ES-I3 (cell line): ENCODE data around the gene RABGAP1L.

ENCODE experiments used
- H3K36me3 ChIP-seq: 2 replicates; pipeline ENCODE4 v1.6.1; 2013; ENCODE audit warnings: mild to moderate bottlenecking, low read length, control low read depth, moderate library complexity; ENCODE audit not compliant: insufficient read depth
- H3K4me1 ChIP-seq: 2 replicates; pipeline ENCODE4 v1.6.1; 2013; ENCODE audit warnings: mild to moderate bottlenecking, control low read depth, low read length; ENCODE audit not compliant: insufficient read depth
- H3K9ac ChIP-seq: 2 replicates; pipeline ENCODE4 v1.6.1; 2013; ENCODE audit warnings: low read depth, mild to moderate bottlenecking, low read length, moderate library complexity
- H3K9me3 ChIP-seq: 2 replicates; pipeline ENCODE4 v1.6.1; 2013; ENCODE audit warnings: mild to moderate bottlenecking, low read length, moderate library complexity; ENCODE audit not compliant: control insufficient read depth, insufficient read depth

RABGAP1L gene

DNA sequence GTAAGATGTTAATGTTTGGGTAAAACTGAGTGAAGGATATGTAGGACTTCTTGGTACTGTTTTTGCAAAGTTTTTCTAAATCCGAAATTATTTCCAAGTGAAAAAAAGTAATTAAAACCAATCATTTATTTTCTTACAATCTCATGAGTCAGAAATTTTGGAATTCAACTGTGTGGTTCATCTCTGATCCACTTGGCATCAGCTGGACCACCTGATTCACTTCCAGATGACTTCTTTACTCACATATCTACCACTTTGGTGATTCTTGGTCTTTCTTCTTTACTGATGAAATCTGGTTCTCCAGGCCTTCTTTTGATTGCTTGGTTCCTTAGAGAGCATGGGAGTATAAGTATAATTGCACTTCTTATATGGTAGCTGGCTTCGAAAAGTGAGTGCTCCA is 585.6 kb downstream of the RABGAP1L start:
- Histone ChIP-seq H3K4me1 (no peaks in the 10 kb centered on the region), H3K9ac (no peak overlapping the region), H3K9me3 (no peaks in the 10 kb centered on the region)

DNA sequence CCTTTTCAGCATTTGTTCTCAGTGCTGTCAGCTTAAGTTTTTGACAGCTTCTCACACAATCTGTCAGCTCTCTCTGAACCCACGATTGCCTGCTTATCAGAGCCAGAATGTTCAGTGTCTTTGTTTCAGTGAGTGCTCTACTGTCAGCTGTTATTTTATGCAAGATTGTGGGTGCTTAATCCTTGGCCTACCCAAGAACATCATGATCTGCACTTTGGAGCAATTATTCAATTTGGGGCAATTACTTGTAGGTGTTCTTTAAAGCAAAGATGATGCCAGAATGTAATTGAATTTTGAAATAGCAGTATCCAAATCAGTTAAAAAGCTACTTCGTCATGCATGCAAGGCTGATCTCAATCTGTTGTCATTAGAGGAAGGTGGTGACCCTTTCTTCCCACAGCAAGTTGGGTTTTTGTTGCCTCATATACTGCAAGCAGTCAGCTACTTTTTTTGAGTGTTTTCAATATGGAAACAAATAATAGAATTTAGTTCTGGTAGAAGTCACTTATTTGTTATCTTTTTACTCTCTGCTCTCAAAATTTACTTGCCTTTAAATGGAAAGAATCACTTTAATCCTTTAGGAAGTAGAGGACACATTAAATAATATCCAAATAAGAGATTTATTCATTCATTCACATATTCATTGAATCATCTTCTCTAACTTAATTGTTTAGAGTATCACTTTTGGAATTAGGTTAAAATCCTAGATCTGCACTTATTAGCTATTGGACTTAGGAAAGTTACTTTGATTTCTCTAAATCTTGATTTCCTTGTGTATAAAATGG is 586.9 kb downstream of the RABGAP1L start:
- Histone ChIP-seq H3K4me1 (peaks cover 6% of the 10 kb centered on the region), H3K9me3 (no peaks in the 10 kb centered on the region)

More for the DNA sequence above, 585.6 kb downstream of the RABGAP1L start:
- H3K36me3 ChIP-seq, result no peaks in the 10 kb centered on the region

DNA sequence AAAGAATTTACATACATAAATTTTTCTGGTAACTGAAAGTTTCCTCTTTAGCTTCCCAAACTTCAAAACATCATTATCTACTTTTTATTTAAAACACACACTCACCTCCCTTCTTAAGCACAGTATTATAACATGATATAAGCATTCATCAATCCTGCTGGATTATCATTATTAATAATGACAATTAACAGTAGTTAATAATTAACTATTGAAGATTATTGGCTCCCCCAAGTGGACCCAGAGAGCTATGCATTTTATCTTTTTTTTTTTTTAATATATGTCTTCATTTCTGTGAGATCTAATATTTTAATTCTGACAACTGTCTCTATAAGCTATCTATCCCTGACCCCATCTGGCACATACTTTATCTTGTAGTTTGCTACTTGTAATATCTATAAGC is 588.3 kb downstream of the RABGAP1L start:
- Histone ChIP-seq H3K9me3 (no peaks in the 10 kb centered on the region), H3K9ac (no peak overlapping the region), H3K36me3 (no peaks in the 10 kb centered on the region), H3K4me1 (peaks cover 6% of the 10 kb centered on the region)

More for the DNA sequence above, 586.9 kb downstream of the RABGAP1L start:
- H3K9ac ChIP-seq, result no peak overlapping the region
- no peaks in the 10 kb centered on the region for H3K36me3 ChIP-seq

DNA sequence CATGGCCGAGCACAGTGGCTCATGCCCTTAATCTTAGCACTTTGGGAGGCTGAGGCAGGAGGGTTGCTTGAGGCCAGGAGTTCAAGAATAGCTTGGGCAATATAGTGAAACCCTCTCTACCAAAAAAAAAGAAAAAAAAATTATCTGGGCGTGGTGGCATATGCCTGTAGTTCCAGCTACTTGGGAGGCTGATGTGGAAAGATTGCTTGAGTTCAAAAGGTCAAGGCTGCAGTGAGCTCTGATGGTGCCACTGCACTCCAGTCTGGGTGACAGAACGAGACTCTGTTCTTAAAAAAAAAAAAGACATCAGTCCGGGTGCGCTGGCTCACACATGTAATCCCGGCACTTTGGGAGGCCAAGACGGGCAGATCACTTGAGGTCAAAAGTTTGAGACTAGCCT is 589.3 kb downstream of the RABGAP1L start:
- H3K9ac ChIP-seq, result no peak overlapping the region
- peaks cover 6% of the 10 kb centered on the region for H3K4me1 ChIP-seq
- no peaks in the 10 kb centered on the region for H3K9me3 ChIP-seq
- no peaks in the 10 kb centered on the region for H3K36me3 ChIP-seq

DNA sequence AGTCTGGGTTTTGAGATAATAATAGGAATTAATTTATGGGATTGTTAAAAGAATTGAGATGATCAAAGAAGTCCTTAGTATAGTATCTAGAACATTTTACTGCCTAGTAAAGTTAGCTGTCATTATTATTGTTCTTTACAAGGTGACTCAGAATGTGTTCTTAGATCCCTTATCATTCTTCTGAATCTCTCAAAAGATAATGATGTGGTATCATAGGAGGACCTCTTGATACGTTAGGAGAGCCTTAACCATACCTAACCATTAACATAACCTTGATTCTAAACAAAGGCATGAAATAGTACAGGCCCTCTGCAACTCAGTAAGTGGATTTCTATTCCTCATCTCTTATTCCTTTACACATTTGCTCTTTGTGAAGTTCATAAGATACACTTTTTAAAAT is 593.8 kb downstream of the RABGAP1L start:
- H3K9ac ChIP-seq, result no peak overlapping the region
- H3K4me1 ChIP-seq, result peaks cover 6% of the 10 kb centered on the region
- no peaks in the 10 kb centered on the region for H3K9me3 ChIP-seq
- H3K36me3 ChIP-seq, result no peaks in the 10 kb centered on the region

- Histone ChIP-seq H3K36me3 (no peaks in the 10 kb centered on the region), H3K9ac (no peak overlapping the region), H3K9me3 (no peaks in the 10 kb centered on the region; the same call in 1 of the 2 replicates), H3K4me1 (no peaks in the 10 kb centered on the region)
Observed at GRCh38 chr1:174761335-174761734, 602.0 kb downstream of the RABGAP1L start.

DNA sequence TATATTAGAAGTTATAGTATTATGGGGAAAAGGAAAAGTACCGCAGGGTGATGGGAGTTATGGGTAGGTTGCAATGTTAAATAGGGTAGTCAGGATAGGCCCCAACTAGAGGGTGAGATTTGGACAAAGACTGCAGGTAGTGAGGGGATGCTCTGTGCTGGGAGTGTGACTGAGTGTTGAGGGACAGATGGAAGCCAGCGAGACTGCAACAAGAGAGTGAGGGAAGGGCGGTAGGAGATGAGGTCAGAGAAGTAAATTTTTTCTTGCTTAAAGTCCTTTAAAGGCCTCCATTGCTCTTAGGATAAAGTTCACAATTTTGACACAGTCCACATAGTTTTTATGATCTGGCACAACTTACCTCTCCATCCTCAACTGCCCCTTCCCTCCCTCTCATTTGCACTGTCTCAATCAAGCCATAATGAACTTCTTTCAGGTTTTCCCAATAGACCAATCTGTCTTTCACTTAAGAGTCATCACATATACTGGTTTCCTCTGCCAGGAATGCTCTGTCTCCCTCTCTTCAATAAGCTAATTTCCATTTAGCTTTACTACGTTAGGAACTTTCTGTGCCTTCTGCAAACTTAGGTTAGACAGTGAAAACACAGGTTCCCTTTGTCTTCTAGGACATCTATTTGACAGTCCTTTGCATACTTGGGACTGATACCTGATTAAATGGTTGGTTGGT is 602.7 kb downstream of the RABGAP1L start:
- H3K4me1 ChIP-seq, result no peaks in the 10 kb centered on the region
- H3K36me3 ChIP-seq, result no peaks in the 10 kb centered on the region
- H3K9me3 ChIP-seq, result no peaks in the 10 kb centered on the region; the same call in 1 of the 2 replicates
- no peak overlapping the region for H3K9ac ChIP-seq

DNA sequence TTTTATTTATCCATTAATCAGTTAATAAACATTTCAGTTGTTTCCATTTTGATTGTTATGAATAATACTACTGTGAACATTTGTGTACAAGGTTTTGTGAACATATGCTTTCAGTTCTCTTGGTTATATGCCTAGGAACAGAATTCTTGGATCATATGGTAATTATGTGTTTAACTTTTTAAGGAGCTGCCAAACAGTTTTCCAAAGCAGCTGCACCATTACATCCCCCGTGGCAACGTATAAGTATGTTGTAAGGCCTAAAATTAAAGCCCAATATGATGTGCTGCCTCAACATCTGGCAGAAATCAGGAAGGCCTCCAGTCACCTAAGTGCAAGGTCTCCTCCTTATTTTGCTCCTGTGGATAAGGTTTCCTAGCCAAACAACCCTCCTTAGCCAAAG is 604.9 kb downstream of the RABGAP1L start:
- H3K9ac ChIP-seq, result no peak overlapping the region
- H3K9me3 ChIP-seq, result no peaks in the 10 kb centered on the region; the same call in 1 of the 2 replicates
- no peaks in the 10 kb centered on the region for H3K36me3 ChIP-seq
- no peaks in the 10 kb centered on the region for H3K4me1 ChIP-seq

DNA sequence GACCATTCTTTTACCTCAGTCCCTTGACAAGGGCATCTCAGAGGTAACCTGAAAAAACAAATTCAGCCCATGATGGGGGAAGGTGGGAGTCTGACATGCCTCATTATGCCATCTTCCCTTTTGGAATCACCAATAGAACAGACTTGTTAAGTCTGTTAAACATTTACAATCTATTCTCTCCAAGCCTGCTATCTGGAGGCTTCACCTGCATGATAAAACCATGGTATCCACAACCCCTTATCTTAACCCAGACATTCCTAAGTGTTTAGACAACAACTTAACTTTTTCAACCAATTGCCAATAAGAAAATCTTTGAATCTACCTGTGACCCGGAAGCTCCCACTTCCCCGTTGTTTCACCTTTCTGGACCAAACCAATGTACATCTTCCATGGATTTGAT is 607.4 kb downstream of the RABGAP1L start:
- Histone ChIP-seq H3K36me3 (no peaks in the 10 kb centered on the region), H3K9me3 (no peaks in the 10 kb centered on the region), H3K4me1 (no peaks in the 10 kb centered on the region), H3K9ac (no peak overlapping the region)

DNA sequence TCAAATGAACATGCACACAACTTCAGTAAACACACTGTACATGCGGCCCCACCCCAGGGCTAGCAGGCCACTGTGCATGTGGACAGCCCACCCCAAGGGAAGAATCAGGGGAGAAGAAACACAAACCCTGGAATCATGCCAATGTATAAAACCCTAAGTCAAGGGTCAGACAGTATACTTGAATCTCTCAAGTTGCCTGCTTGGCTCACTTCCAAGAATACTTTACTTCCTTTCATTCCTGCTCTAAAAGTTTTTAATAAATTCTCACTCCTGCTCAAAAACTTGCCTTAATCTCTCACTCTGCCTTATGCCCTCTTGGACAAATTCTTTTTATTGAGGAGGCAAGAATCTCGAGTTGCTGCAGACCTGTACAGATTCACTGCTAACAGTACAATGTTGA is 609.2 kb downstream of the RABGAP1L start:
- Histone ChIP-seq H3K4me1 (no peaks in the 10 kb centered on the region), H3K36me3 (no peaks in the 10 kb centered on the region), H3K9ac (no peak overlapping the region)

DNA sequence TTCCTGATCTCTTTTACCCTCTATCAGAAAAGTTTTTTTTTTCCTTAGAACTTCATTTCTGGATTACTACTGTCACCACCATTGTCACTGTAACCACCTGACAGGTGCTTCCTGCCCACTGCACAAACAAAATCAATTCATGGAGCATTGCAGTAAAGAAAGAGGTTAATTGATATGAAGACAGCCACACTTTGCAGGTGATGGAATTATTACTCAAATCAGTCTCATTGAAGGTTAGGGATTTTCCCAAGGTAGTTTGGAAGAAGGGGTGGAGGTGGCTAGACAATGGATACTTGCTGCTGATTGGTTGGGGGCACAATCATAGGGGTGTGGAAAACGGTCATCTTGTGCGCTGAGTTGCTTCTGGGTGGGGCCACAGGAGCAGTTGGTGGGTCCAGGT is 609.6 kb downstream of the RABGAP1L start:
- Histone ChIP-seq H3K36me3 (no peaks in the 10 kb centered on the region), H3K4me1 (no peaks in the 10 kb centered on the region), H3K9me3 (no peaks in the 10 kb centered on the region), H3K9ac (no peak overlapping the region)

More for the DNA sequence above, 609.2 kb downstream of the RABGAP1L start:
- no peaks in the 10 kb centered on the region for H3K9me3 ChIP-seq

DNA sequence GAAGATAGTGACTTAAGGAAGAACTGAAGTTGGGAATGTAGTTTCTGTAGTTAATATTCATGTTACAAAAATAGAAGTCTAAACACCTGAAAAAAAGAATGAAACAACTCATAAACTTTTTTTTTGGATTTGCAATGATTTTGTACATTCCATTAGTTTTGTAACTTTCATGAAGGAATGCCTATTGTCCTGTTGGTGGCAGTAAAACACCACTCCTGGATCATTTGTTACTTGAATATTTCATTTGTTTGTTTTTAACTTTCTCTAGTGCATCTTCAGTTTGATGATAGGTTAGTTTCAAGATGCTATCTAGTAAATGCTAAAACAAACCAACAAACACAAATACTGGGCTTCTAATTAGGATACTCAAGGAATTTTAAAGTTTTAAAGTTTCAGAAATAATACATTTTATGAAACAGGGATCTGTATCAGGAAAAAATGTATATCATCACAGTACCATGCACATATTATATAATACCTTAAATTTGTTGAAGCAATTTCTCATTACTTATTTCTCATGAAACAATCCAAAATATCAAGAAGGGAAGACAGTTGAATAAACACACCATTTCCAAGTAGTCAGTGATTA is 610.7 kb downstream of the RABGAP1L start:
- Histone ChIP-seq H3K9ac (no peak overlapping the region), H3K9me3 (no peaks in the 10 kb centered on the region), H3K4me1 (no peaks in the 10 kb centered on the region), H3K36me3 (no peaks in the 10 kb centered on the region)

DNA sequence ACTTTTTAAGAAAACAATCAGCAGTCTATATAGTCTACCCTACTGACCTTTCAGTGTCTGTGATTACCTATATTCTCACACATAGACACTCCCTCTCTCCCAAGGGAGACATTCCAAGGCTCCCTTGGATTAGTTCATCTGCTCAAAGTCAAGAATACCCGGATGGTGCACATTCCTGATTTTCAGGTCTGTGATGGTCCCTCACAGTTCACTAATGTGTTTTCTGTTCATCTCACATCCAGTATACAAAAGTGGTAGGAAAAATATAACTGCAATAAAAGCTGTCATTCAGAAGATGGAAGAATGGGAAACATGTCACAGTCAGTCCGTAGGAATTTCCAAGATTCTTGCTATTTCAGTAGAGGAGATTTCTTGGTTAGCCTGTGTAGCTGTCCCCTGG is 616.3 kb downstream of the RABGAP1L start:
- Histone ChIP-seq H3K4me1 (no peaks in the 10 kb centered on the region), H3K36me3 (no peaks in the 10 kb centered on the region), H3K9ac (no peak overlapping the region), H3K9me3 (no peaks in the 10 kb centered on the region; the same call in 1 of the 2 replicates)

DNA sequence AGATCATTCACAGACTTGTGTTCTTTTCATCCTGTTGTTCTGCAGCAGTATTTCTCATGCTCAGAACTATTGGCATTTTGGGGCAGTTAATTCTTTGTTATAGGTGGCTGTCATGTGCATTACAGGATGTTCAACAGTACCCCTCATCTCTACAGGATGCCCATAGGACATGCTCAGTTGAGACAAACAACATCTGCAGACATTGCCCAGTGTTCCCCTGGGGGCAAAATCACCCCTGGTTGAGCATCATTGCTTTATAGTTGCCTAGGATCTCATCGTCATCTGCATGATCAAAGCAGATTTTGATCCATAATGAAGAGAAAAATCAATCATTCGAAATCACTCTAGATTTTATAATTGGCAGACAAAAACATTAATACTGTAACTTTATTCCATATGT is 617.9 kb downstream of the RABGAP1L start:
- H3K36me3 ChIP-seq, result no peaks in the 10 kb centered on the region
- no peaks in the 10 kb centered on the region; the same call in 1 of the 2 replicates for H3K9me3 ChIP-seq
- H3K9ac ChIP-seq, result no peak overlapping the region
- H3K4me1 ChIP-seq, result no peaks in the 10 kb centered on the region

DNA sequence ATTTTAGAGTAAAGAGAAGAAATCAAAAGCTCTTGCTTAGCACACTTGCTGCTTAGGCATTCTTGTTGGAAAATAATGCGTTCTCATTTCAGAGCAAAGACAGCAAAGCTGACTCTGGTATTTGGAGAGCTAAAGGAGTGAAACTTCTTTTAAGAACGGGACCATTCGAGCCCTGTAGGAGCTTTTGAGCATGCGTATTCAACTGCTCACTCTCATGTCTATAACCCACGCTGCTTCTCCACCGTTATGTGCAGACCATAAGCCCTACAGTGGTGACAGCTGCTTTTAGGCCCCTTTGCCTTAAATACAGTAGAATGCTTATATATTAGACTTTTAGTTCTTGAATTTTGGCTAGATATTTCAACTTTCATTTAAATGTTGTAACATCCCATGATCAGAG is 626.2 kb downstream of the RABGAP1L start:
- H3K36me3 ChIP-seq, result no peaks in the 10 kb centered on the region
- no peaks in the 10 kb centered on the region for H3K9me3 ChIP-seq
- H3K4me1 ChIP-seq, result peaks cover 7% of the 10 kb centered on the region; the same call in 1 of the 2 replicates
- no peak overlapping the region for H3K9ac ChIP-seq
